GM18520 (cell line): Measurements from ENCODE around the gene FERMT1.
"Not testable (repeated sequence)": the region's sequence is repeated elsewhere in the genome, so short reads cannot be mapped to it uniquely, and the experiment has no call there.

Experiments
- ATAC-seq: cut with Tn5 transposase; IDR thresholded peaks from one replicate; pipeline ENCODE4 v1.9.1; 2021; ENCODE audit not compliant: unreplicated experiment

The FERMT1 gene

DNA sequence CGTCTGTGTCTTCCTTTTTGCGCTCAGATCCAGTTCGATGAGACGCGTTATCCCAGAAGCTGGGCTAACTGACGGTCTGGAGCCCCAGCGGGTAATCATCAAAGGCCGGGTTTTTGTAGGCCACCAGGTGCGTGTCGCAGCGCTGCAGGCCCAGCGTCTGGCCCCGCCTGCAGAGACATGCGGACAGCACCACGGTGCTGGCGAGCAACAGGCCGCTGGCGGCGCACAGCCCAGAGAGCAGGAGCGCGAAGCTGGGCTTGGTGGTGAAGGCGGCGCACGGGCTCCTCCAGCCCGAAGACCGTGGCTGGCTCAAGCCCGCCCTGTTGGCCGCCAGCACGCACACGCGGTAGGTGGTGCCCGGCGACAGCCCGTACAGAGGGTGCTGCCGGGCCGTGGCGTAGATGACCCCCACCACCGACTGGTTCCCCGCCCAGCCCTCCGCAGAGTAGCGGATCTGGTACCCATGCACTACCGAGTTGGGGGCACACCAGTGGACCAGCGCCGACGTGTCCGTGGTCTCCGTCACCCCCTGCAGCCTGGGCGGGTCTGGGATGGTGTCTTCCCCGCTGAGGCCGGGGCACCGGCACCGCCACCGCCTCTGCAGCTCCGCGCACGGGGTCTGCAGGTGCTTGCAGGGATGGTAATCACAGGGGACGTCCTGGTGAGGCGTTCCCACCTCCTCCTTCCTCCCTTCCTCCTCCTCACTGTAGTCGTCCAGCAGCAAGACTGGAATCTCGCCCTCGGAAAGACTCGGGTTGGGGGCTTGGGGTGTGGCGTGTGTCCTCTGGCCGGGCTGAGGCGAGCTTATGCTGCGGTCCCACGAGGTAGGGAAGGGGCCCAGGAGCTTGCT is 81.6 kb downstream of the FERMT1 start:
- no peak for ATAC-seq

DNA sequence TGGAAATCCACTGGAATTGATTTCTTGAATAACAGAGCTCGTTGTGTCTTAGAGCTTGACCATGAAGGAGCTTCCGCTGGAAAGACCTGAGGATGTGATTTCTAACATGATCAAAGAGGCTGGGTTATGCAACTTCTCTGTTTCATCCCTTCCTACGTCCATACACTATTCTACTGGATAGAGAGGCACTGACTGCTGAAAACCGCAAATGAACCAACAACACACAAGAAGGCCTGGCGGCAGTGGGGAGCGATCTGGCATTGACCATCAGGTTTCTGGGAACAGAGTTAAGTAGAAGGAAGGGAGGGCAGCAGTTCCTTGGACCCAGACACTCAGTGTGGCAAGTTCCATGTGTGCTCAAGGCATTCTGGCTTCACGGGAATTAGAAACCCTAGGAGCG is 82.3 kb downstream of the FERMT1 start:
- ATAC-seq, result no peak

DNA sequence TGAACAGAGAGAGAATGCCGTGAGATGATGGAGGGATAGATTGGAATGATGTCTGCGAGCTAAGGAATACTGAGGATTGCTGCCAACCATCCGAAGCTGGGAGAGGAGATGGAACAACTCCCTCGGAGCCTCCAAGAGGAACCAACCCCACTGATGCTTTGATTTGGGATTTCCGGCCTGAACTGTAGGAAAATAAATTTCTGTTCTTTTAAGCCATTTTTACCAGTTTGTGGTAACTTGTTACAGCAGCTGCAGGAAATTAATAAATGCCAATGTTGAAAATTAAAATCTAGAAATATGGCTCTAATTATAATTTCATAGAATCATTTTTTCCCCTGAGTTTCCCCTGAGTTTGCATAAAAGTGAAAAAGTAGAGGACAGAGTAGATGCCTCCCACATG is 83.1 kb downstream of the FERMT1 start:
- ATAC-seq, result no peak

DNA sequence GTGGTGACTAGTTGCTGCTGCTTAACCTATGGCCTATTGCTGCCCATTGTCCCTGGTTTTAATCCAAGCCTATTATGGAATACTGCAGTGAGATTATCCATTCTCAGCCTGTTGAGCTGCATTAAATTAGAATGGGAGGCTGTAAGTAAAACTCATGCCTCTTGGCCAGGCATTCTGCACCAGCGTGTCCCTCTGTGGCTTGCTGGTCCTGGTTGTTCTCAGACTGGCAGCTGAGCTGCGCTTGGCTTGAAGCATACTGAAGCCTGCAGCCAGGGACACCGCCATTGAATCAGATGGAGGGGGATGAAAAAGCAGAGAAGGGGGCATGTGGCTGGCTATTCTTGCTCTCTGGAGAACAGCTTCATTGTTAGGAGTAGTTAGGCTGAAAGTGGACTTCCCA is 84.6 kb downstream of the FERMT1 start:
- no peak for ATAC-seq

DNA sequence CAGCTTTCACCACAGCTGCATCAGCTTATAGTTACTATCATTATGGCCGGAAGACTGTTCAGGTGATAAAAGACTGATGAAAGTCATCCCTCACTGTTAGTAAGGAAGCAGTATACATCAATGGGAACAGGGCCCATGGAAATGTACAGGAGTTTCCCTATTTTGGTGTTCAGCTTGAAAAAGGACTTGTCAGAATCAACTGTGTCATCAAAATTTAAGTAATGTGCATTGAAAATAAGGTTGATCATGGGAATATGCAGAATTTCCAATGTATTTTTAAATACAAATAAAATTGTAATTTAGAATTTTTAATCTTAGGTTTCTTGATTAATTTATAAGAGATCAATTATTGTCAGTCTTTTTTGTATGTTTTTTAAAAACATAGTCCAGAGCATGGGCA is 85.7 kb downstream of the FERMT1 start:
- ATAC-seq, result no peak

DNA sequence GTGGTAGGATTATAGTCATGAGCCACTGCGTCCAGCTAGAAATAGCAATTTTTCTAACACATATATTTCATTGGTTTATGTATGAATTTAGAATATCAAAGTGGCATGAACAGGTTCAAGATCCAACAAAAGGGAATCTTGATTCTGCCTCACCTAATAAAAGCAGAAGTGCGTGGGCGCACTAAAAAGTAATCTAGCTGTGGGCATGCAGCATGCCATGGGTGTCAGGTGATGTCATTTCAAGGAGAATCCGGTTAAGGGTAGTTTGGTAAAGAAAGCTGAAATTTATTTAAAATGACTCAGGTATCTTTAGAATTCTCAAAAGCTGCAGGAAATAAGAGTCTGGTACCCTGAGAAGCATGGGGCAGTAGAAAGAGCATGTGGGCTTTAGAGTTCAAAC is 86.6 kb downstream of the FERMT1 start:
- ATAC-seq, result no peak

DNA sequence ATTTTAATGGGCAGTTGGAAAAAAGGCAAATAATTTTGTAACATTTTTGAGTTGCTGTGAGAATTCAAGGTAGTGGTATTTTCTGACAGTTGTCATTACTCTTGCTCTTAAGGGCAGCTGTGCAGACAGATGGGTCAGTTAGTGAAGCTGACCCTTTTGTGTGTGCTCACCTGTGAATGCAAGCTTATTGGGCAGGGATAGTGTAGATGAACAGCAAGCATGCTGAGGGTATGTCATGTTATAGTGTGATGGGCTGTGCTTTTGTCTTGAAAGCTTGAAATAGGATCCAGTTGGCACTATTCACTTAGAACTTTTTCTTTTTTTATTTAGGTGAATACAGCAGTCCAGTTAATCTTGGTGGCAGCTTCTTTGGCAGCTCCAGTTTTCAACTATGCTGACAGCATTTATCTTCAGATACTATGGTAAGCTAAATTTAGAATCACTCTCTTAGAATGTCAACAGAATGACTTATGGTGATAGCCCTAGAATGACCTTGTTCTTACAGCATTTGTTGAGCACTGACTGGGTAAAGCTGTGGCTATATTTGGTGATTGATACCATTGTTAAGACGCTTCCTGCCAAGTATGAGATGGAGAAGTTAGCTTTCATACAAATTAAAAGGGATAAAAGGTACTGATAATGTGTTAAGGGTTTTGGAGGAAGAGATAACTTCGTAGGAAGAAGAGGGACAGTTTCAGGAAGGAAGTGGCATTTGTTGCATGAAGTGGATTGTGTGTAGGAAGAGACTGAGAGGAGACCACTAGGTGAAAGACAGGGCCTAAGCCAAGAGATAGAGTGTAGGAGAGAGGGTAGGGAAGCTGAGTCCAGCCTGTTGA is 88.5 kb downstream of the FERMT1 start:
- no peak for ATAC-seq

DNA sequence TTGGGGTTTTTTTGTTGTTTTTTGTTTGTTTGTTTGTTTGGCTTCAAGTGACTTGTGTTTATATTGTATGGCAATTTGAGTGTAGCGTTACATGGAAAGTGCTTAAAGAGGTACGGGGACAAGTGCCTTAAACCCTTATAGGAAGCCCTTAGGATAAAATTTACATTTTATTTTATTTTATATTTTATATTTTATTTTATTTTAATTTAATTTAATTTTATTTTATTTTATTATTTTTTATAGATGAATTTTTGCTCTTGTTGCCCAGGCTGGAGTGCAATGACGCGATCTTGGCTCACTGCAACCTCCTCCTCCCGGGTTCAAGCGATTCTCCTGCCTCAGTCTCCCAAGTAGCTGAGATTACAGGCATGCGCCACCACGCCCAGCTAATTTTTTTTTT is 89.9 kb downstream of the FERMT1 start:
- ATAC-seq, result not testable (repeated sequence)

DNA sequence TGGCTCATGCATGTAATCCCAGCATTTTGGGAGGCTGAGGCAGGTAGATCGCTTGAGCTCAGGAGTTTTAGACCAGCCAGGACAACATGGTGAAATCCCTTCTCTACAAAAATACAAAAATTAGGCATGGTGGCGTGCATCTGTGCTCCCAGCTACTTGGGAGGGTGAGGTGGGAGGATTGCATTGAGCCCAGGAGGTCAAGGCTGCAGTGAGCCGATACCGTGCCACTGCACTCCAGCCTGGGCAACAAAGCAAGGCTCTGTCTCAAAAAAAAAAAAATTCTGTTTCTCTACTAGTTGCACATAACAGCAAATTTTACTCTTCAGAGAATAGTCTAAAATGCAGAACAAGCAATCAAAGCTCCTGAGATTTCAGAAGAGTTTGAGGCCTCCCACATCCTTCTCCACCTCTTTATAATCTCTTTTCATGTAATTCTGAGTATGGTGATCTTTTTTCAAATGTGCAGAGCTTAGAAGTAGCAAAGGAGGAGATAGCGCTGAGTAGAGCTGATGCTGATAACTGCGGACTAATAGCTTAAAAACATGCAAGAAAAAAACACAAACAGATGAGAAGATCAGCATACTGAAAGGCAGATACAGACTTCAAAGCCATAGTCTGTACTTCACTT is 92.3 kb downstream of the FERMT1 start:
- no peak for ATAC-seq

DNA sequence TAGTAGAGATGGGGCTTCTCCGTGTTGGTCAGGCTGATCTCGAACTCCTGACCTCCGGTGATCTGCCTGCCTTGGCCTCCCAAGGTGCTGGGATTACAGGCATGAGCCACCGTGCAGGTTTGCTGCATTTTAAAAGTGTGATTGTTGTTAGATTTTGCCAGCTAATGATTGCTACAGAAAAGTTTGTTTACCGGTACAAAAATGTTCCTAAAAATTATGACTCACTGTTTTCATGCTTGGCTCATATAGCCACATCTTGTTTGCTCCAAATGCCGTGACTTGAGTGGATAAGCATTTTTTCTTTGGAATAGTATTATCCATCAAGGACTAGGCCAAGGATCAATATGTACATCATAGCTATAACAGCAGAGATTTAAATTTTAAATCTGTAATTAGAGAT is 93.3 kb downstream of the FERMT1 start:
- no peak for ATAC-seq

DNA sequence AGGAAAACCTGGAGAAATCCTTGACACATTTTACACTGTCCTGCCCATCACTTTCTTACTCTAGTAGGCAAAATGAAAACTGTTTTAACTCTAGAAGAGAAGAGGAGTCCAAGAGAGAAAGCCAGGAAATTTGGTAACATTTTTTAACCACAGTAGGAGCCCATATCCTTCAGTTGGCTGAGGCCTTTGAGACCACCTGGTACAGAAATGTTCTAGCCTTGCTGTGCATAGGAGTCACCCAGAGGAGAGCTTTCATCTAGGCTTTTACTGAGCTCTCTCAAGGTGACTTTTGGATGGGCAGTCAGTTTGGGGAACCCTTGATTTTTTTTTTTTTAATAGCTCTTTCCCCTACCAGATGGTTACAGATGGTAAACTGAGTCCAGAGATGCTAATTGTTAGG is 94.0 kb downstream of the FERMT1 start:
- ATAC-seq, result no peak

DNA sequence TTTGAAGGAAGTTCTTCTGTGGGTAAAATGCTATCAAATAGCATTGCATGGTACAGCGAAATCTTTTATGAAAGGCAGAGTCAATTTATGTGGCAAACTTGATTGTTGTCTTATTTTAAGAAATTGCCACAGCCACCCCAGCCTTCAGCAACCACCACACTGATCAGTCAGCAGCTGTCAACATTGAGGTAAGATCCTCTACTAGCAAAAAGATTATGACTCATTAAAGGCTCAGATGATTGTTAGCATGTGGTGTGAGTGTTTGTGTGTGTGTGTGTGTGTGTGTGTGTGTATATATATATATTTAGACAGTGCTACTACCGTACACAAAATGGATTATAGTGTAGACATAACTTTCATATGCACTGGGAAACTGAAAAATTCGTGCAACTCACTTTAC is 96.8 kb downstream of the FERMT1 start:
- no peak for ATAC-seq
